GM20000 (cell line): Measurements from ENCODE around the gene ZBTB21.

ENCODE experiments used
- DNase-seq: peaks from one replicate; pipeline ENCODE4 v3.0.0; 2012; ENCODE audit warnings: low spot score
- TF ChIP-seq, protein P1 (sequence below): IDR thresholded peaks from 2 replicates; pipeline ENCODE4 v1.5.1; 2012; ENCODE audit warnings: mild to moderate bottlenecking, control low read depth; ENCODE audit errors: extremely low read depth, missing control alignments

ZBTB21 gene

DNA sequence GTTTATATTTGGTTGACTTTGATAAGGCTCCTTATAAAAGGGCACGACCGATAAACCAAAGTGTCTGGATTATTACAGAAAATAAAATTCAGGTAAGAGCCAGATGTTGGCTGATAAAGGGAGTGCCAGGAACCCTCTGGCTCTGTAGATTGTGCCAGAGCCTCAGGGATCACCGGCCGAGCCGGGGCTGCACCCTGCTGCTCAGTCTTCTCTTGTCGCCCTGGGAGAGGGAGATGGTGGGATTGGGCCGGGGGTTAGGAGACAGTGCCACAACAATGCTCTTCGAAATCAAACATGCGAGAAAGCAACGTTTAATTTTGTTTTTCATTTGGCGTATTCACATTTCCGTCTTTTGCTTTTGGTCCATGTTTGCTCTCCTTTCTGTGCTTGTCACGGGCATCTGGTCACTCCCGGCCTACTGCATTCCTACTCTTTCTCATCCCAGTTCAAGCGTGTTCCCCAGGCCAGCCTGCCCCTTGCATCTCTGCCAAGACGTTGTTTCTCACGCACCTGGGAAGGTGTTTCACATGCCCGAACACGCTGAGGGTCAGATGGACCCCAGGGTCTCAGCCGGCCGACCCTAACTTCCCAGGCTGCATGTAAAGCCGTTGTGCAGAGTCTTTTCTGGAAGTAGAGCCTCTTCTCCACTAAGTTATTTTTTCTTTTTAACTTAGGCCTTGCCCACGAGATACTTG lies 37.5 kb downstream of the ZBTB21 start:
- TF ChIP-seq, protein P1, sequence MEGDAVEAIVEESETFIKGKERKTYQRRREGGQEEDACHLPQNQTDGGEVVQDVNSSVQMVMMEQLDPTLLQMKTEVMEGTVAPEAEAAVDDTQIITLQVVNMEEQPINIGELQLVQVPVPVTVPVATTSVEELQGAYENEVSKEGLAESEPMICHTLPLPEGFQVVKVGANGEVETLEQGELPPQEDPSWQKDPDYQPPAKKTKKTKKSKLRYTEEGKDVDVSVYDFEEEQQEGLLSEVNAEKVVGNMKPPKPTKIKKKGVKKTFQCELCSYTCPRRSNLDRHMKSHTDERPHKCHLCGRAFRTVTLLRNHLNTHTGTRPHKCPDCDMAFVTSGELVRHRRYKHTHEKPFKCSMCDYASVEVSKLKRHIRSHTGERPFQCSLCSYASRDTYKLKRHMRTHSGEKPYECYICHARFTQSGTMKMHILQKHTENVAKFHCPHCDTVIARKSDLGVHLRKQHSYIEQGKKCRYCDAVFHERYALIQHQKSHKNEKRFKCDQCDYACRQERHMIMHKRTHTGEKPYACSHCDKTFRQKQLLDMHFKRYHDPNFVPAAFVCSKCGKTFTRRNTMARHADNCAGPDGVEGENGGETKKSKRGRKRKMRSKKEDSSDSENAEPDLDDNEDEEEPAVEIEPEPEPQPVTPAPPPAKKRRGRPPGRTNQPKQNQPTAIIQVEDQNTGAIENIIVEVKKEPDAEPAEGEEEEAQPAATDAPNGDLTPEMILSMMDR: no peak

GRCh38 chr21:41971891-41972290 lies 38.3 kb downstream of the ZBTB21 start:
- DNase-seq: no peak
- TF ChIP-seq, protein P1: no peak

More for the DNA sequence above, 37.5 kb downstream of the ZBTB21 start:
- no peak for DNase-seq

DNA sequence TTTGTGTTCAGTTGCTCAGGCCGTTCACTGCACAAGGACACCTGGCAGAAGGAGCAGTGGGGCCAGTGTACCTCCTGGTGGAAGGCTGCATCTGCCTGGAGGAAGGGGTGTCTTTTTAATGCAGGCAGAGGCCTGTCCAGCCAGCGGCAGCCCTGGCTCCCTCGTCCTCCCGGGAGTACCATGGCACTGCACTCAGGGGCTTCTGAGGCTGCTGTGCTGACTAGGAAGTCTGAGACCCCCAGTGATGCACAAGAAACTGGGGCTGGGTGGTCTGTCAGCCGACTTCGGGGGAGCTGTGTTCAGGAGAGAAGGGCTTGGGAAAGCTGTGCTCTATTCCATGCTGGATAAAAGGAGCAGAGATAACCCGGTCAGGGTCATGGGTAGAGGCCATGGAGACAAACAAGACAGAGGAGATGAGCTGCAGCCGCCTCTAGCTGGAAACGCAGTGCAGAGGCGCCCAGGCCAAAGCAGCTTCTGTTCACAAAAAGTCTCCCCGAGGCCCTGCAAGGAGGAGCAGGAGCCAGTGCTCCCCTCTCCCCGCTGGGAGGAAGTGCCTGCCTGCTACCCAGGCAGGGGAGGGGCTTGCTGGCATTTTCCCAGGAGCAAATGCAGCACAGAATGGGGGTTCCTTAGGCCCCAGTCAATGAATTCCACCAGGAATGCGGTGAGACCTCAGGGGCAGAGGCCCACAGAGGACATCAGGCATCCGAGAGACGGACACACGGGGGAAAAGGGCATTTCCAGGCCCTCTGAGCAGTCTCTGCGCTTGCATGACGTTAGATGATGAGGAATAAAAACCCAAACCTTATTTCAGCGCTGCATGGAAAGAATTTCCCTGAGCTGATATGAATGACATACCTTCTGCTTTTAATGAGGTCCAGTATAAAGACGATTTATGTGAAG lies 39.2 kb downstream of the ZBTB21 start:
- TF ChIP-seq, protein P1: no peak
- no peak for DNase-seq

DNA sequence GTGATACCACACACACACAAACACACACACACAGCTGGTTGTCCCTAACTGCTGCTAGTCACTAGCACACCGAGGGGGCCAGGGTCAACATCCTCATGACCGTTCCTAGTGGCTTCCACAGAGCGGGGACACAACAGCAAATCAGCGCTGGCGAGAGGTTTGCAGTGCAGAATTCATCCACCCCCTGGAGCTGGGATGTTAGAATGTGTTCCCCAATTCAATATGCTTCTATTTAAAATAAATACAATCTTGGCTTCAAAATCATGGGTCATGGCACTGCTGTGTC lies 40.1 kb downstream of the ZBTB21 start:
- no peak for DNase-seq
- TF ChIP-seq, protein P1: no peak

DNA sequence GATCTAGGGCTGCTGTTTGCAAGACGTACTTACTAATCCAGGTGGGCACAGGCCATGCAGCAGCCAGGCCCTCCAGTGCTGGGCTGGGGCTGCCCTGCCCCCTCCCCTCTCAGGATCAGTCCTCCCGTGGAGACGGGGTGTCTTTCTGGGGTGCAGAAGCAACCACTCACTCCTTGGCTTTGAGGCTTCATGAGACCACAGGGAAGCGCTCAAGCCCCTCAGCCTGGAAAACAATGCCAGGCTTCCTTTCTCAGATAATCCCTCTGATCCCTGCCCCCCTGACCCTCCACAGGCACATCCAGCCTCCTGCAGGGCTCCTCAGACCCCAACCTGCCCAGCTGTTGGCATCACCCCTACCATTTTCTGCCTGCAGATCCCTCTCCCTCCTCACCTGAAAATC lies 42.5 kb downstream of the ZBTB21 start:
- no peak for DNase-seq
- TF ChIP-seq, protein P1: no peak

DNA sequence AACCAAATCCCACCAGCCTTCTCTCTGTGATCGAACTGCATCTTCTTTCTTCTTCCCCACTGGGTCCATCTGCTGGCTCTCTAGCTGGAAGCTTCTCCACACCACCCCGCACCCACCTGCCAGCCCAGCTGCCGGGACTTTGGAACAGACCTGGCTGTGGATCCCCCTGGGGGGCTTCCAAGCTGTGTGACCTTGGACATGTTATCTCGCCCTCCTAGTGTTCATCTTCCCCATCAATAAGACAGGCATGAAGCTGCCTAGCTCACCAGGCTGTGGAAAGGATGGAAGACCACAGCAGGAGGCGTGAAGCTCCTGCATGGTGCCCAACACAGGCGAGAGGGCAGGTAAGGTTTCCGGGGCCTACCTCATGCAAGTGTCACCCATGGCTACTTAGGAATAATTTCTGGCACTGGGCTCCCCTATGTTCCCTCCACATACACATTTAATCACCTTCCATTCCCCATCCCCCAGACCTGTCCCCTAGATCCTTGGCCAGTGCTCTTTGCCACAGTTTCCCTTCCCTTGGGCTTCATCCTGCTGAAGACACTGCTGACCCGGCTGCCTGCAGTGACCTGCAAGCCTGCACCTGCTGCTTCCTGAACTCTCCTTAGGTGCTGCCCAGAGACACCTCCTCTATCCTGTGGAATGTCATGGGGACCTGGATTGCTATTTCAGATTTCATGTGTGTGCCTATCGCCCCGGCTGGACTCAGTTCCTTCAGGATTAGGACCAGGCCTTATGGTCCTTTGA lies 43.1 kb downstream of the ZBTB21 start:
- TF ChIP-seq, protein P1: no peak
- no peak for DNase-seq
